HG02943 (cell line): ENCODE measurements around the gene ARHGAP6.
"Not testable (repeated sequence)": the region's sequence is repeated elsewhere in the genome, so short reads cannot be mapped to it uniquely, and the experiment has no call there.

Experiments
- ATAC-seq: cut with Tn5 transposase; IDR thresholded peaks from one replicate; pipeline ENCODE4 v1.9.1; 2021; ENCODE audit warnings: mild to moderate bottlenecking, low read depth, moderate library complexity; ENCODE audit not compliant: unreplicated experiment

ARHGAP6 gene

GRCh38 chrX:11647138-11647537 is 18.6 kb downstream of the ARHGAP6 start:
- ATAC-seq: no peak

DNA sequence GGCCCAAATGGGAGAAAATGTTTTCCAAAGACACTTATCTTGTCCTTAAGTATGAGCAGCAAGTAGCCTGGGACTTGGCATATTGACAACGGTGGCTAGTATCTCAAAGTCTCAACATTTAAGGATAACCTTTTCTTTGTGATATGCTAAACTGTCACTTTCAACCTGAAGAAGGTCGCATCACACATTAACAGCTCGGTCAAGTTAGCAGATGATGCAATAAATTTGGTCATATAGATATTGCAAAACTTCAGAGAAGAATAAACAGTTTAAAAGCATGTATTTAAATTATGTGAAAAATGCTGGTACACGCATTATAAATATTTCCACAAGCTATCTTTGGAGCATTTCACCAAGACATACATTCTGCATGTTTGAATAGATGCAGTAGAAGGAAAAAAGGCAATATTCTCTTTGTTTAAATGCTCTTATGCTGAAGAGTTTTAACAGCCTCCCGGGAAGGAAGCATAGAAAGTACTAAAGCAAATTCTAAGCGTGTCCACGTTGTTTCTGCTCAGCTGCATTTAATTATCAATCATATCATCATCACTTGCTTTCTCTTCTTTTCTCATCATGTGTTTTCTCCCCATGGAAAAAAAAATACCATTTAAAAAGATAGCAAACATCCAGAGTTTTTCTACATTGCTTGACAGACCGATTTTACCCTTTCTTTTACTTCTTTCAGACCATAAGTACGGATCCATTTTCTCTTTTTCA is 24.2 kb downstream of the ARHGAP6 start:
- no peak for ATAC-seq

DNA sequence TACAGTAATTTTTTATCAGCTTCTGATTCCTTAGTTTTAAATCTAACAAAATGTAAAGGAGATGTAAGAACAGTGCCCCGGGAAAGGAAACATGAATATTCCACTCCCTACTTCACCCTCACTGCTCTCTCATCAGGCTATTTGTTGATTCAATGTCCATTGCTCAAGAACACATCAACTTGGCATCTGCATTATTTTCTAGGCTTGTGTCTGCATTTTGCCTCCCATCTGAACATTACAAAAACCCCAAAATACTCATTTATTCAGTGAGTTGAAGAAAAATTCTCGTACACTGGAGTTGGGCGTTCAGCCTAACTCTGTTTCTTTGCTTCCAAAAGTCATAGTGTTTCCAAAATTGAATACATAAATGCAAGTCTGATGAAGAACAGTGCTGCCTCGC is 25.6 kb downstream of the ARHGAP6 start:
- ATAC-seq: no peak

- ATAC-seq: no peak
These were observed 33.0 kb downstream of the ARHGAP6 start for GRCh38 chrX:11632732-11633131.

- peak; percentile 81 for ATAC-seq
These were observed 36.0 kb downstream of the ARHGAP6 start for GRCh38 chrX:11629593-11630211.

DNA sequence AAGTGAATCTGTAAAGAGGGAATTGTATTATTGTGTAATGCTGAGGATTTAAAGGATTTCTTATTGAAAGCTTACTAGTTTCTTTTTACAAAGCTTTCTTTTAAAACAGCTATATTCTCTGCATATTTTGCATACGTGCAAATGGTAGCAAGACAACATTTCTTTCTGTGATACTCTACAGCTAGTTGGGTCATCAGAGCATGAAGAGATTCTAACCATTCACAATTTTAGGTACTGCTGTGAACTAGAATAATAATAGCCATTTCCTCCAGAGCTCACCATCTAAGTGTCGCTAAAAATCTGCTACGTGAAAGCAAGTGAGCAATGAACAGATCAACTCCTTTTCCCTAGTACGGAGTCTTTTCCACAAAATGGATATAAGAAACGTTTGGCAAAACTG is 37.3 kb downstream of the ARHGAP6 start:
- no peak for ATAC-seq

GRCh38 chrX:11626351-11626750 is 39.4 kb downstream of the ARHGAP6 start:
- ATAC-seq: no peak

DNA sequence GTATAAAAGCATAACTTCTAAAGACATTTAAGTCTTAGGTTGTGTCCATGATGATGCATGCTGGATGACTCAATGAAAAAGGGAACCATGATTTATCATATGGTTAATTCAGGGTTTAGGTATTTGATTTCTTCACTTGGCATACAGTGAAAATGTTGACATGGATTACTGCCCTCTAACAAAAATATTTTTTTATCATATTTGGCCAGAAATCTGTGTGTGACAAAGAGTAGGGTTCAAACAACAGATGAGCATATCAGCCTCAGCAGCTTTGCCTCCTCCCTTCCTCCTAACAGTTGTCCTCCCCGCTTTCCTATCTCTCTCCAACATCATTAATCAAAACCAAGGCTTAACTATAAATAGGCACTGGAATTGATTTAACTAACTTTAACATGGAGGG is 46.3 kb downstream of the ARHGAP6 start:
- no peak for ATAC-seq

DNA sequence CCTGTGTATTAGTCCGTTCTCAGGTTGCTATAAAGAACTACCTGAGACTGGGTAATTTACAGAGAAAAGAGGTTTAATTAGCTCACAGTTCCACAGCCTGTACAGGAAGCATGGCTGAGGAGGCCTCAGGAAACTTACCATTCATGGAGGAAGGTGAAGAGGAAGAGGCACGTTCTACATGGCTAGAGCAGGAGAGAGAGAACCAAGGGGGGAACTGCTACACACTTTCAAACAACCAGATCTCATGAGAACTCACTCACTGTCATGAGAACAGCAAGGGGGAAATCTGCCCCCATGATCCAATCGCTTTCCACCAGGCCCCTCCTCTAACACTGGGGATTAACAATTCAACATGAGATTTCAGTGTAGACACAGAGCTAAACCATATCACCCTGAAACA is 51.5 kb downstream of the ARHGAP6 start:
- ATAC-seq: not testable (repeated sequence)

DNA sequence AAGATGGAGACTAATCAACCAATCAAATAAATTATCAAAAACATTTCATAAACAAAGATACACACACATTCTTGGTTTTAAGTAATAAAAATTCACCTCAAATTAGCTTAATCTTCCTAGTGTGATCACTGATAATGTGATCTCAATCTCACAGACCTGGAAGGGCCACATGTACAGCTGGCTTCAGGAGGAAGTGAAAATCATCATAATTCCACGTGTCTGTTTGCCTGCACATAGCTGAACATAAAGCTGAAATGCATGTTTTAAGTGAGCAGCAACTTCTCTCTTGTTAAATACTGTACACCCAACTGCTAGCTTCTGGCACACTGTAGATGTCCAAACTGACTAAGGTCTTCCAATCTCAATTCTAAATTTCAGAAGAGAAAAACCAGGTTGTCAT is 53.8 kb downstream of the ARHGAP6 start:
- no peak for ATAC-seq

DNA sequence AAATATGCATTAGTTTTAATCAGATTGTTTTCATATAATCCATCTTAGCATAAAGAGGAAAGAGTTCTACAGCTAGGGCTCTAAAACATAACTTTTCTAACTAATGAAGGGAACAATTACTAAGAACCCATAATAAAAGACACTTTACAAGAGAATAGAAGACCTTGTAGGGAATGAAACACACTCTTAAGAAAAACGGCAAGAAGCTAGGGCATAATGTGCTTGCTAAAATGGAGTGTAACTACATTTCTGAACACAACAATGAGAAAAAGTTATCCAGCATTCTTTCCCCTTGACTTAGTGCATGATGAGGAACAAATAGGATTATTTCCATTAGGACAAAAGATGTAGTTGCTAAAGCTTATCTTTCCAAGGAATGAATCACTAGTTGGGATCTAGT is 54.6 kb downstream of the ARHGAP6 start:
- ATAC-seq: no peak

DNA sequence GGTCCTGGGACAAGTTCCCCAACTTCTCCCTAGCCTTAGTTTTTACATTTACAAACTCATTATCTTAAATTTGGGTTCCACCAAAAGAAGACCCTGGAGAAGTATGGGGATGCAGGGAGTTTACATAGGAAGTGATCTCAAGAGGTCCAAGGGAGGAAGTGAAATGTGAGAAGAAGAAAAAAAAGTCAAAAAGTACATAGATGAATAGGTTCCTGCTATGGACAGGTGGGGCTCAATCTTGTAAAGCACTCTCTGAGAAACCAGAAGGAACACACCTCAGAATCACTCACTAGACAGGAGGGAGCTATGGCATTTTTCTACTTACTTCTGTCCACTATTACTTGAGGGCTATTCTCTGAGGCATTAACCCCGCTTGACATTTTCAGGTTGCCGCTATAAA is 56.6 kb downstream of the ARHGAP6 start:
- ATAC-seq: no peak

DNA sequence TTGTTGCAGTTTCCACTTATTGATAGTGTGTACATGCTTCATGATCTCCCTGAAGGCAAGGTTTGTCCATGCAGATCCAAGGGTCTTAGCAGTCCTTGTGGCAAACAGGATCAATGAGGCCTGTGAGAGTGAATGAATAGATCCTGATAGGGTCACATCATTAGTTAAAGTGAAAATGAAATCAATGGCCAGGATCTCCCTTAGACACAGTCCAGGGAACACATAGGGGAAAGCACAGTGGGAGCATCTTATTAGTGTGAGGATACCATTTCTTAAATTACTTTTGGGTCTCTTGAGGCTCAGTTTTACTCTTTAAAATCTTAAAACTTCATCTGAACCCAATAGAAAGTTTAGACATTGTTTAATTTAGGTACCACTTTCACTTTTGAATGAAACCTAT is 59.3 kb downstream of the ARHGAP6 start:
- no peak for ATAC-seq

GRCh38 chrX:11600578-11600977 is 65.1 kb downstream of the ARHGAP6 start:
- ATAC-seq: no peak

GRCh38 chrX:11597479-11597878 is 68.2 kb downstream of the ARHGAP6 start:
- ATAC-seq: no peak

DNA sequence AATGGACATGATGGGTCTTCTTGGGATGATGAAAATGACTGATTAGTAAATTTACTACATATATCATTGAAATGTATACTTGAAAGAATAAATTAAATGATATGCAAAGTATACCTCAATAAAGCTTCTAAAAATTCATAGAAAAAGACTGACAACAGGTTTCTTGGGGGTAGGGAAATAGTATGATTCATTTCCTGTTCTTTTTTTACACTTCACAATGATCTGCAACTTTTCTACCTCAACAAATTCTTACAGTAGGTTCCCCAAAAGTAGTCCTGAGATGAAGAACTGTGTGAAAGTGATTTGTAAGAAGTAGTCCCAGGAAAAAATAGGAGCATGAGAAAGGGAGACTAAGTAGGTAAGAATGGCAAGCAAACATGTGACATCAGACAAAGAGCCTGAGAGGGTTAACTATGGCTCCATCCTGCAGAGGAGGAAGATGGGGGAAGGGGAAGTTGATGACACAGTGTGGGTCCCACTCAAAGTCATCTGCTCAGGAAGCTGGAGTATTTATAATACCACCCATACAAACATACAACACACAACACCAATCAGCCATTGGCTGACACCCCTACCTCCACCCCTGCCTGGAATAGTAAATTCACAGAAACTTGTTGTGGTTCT is 73.9 kb downstream of the ARHGAP6 start:
- no peak for ATAC-seq

DNA sequence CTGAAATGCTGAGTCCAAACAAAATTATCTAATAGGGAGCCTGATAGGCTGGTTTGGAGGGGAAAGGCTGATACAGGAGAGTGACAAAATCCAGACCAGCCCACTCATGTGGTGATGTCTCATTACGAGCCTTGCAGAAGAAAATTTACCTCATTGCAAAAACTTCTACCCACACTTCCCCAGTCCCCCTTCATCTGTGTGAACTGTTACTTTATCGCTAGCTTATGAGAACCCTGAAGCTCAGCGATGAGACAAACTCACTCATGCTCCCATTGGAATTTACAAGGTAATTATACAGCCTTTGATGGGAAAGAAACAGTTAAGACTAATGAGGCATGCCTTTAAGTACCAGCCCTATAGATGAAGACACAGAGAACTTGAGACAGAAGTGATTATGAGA is 76.1 kb downstream of the ARHGAP6 start:
- ATAC-seq: no peak

GRCh38 chrX:11588097-11588496 is 77.6 kb downstream of the ARHGAP6 start:
- ATAC-seq: no peak

- no peak for ATAC-seq
These were observed 80.5 kb downstream of the ARHGAP6 start for GRCh38 chrX:11585174-11585573.

DNA sequence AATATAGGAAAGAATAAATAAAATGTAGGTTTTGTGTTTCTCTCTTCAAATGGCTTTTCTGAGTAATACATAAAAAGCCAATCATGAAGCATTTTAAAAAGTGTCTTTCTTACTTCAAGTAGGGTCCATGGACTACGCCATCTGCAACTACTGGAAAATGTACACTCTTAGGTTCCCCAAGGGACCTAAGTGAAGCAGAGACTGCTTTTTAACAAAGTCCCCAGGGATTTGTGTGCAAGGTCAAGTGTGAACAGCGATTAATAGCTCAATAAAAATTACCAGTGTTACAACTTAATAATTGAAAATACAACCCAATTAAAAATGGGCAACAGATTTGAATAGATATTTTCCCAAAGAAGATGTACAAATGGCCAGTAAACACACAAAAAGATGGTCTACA is 84.9 kb downstream of the ARHGAP6 start:
- no peak for ATAC-seq

GRCh38 chrX:11579636-11580600 is 85.8 kb downstream of the ARHGAP6 start:
- no peak for ATAC-seq
